NT2/D1 (cell line): Measurements from ENCODE around the gene MEN1.

ENCODE experiments used
- SUZ12 ChIP-seq: IDR thresholded peaks from 2 replicates; pipeline ENCODE4 v1.6.1; 2011; ENCODE audit not compliant: insufficient read length, insufficient read depth; ENCODE audit errors: extremely low read depth
- YY1 ChIP-seq: IDR thresholded peaks from 2 replicates; pipeline ENCODE4 v1.6.1; 2011; ENCODE audit not compliant: insufficient read length, insufficient read depth
- ZNF274 ChIP-seq: IDR thresholded peaks from 2 replicates; pipeline ENCODE4 v1.6.1; 2011; ENCODE audit warnings: mild to moderate bottlenecking, low read depth, low read length

GRCh38 chr11:64848826-64849597, 38.7 kb upstream of the MEN1 start:
- no peak for TF ChIP-seq ZNF274
- TF ChIP-seq SUZ12, result no peak
- no peak for TF ChIP-seq YY1
